Stomach (tissue), 9 donors: ENCODE measurements around the gene COL24A1. TPM values are rescaled to one million over a fixed set of nuclear protein-coding genes. Genes with fewer than 3 reads are reported as not detected.

ENCODE experiments used
- DNase-seq, 2 donors: peaks; one replicate each; pipeline versions ENCODE4 v3.0.0 to v3.0.0-alpha.2; 2013 to 2019
- H3K27ac ChIP-seq, 5 donors: fragments of 200-600 bp in 4 of 5; sonication (generic) in 4 of 5; one replicate each; pipeline ENCODE4 v1.5.1; 2013 to 2019; ENCODE audit warnings: mild to moderate bottlenecking in 1 of 5, moderate library complexity in 1 of 5
- H3K27me3 ChIP-seq, 3 donors: fragments of 200-600 bp; sonication (generic); one replicate each; pipeline ENCODE4 v1.5.1; 2017 to 2019; ENCODE audit warnings: mixed run types in 1 of 3
- H3K36me3 ChIP-seq, 4 donors: fragments of 200-600 bp; sonication (generic); 1 replicate in 3 of 4; 2 replicates in 1 of 4; pipeline ENCODE4 v1.5.1; 2016 to 2019
- H3K4me1 ChIP-seq, 4 donors: fragments of 200-600 bp; sonication (generic); one replicate each; pipeline ENCODE4 v1.5.1; 2016 to 2019
- H3K4me3 ChIP-seq, 4 donors: fragments of 200-600 bp; sonication (generic) in 3 of 4; one replicate each; pipeline ENCODE4 v1.5.1; 2016 to 2019; ENCODE audit warnings: mild to moderate bottlenecking in 1 of 4
- H3K9me3 ChIP-seq, 4 donors: fragments of 200-600 bp; sonication (generic); one replicate each; pipeline ENCODE4 v1.5.1; 2016 to 2019
- CTCF ChIP-seq, 7 experiments: fragments of 450-650 bp in 4 of 7; fragments of 200-600 bp in 3 of 7; sonication (generic) in 3 of 7; IDR thresholded peaks; one replicate each; pipeline ENCODE4 v1.5.1; 2016 to 2019; ENCODE audit warnings: antibody characterized with exemption in 7 of 7, control low read depth in 2 of 7, mild to moderate bottlenecking in 1 of 7
- EP300 ChIP-seq: sonication (generic); formaldehyde crosslinking; IDR thresholded peaks from one replicate; pipeline ENCODE4 v1.6.1; 2017; ENCODE audit warnings: antibody characterized with exemption
- POLR2A ChIP-seq, 4 donors: fragments of 450-650 bp; IDR thresholded peaks; one replicate each; pipeline ENCODE4 v1.6.1; 2016; ENCODE audit warnings: antibody characterized with exemption in 4 of 4, control low read depth in 2 of 4, mild to moderate bottlenecking in 1 of 4, moderate library complexity in 1 of 4
- POLR2AphosphoS5 ChIP-seq, 3 donors: sonication (generic); formaldehyde crosslinking; IDR thresholded peaks; one replicate each; pipeline ENCODE4 v1.6.1; 2016; ENCODE audit warnings: antibody characterized with exemption in 3 of 3
- WGBS, 5 donors: extraction: QIAGEN DNeasy Blood & Tissue Kit in 3 of 5; methylation state at CpG; one replicate each; pipeline versions ENCODE4 v1.1.5 to v1.1.7; 2013 to 2018; 5-methylcytosine and 5-hydroxymethylcytosine counted together
- intact Hi-C: fragments of 100-400 bp; cut with DNase I; formaldehyde crosslinking; loops from one replicate; pipeline ENCODE4 v1.15.1; 2023; ENCODE audit warnings: low total_unique reads
- polyA plus RNA-seq, 3 donors: library from polyadenylated mRNA; stranded (reverse); fragments of 200-250 nt; gene quantifications; one replicate each; pipeline ENCODE4 v1.2.3, GENCODE V29; 2013
- total RNA-seq, 5 donors: library from RNA; depleted of rRNA; stranded (reverse); fragments of >200 nt; gene quantifications; one replicate each; pipeline versions ENCODE4 v1.1.0 to v1.2.3, GENCODE V29; 2014 to 2016
- donor health status: healthy with polysubstance abuse.
- donor health status: Bipolar disorder and iron deficiency.
- donor health status: healthy.

The COL24A1 gene
- total and polyA plus RNA-seq, 8 donors: under 0.01 to 2.4 (median 0.34) TPM; not detected in 2

- intact Hi-C loops: no loop called here
- Histone ChIP-seq H3K4me3 (no peak overlapping the region), H3K4me1 (no peaks in the 10 kb centered on the region), H3K9me3 (no peaks in the 10 kb centered on the region), H3K27me3 (no peaks in the 10 kb centered on the region), H3K36me3 (no peaks in the 10 kb centered on the region), H3K27ac (no peak overlapping the region)
- WGBS, 5 donors: 68 to 79% (median 76%) methylated on average over 2 of the region's 2 CpGs
- DNase-seq: no peak
- no peak for TF ChIP-seq EP300
- TF ChIP-seq POLR2AphosphoS5 (IDR thresholded peaks at IDR 0.05): no peak
- TF ChIP-seq POLR2A (IDR thresholded peaks at IDR 0.05): no peak
- TF ChIP-seq CTCF (IDR thresholded peaks at IDR 0.05): no peak
These were observed 340.7 kb downstream of the COL24A1 start for GRCh38 chr1:85815906-85816305.

GRCh38 chr1:85806236-85806965 is 350.2 kb downstream of the COL24A1 start:
- no peak for TF ChIP-seq CTCF (IDR thresholded peaks at IDR 0.05)
- no peak for TF ChIP-seq POLR2A (IDR thresholded peaks at IDR 0.05)
- TF ChIP-seq POLR2AphosphoS5 (IDR thresholded peaks at IDR 0.05): no peak
- no peak for TF ChIP-seq EP300
- Histone ChIP-seq H3K4me1 (no peaks in the 10 kb centered on the region), H3K27me3 (no peaks in the 10 kb centered on the region), H3K27ac (no peak overlapping the region), H3K36me3 (no peaks in the 10 kb centered on the region), H3K9me3 (peaks cover 0 to 13% (median 8%) of the 10 kb centered on the region in 4 donors), H3K4me3 (no peak overlapping the region)
- DNase-seq: peak in 1 of 2 donors; percentile 33
- 10 to 44% (median 27%) methylated on average over 1 of the region's 1 CpG for WGBS, 5 donors
- intact Hi-C loops: no loop called here

- DNase-seq: no peak
- Histone ChIP-seq H3K27ac (no peak overlapping the region), H3K9me3 (no peaks in the 10 kb centered on the region), H3K4me3 (no peak overlapping the region), H3K36me3 (no peaks in the 10 kb centered on the region), H3K4me1 (no peaks in the 10 kb centered on the region), H3K27me3 (no peaks in the 10 kb centered on the region)
- TF ChIP-seq EP300 (no peak), POLR2A (IDR thresholded peaks at IDR 0.05) (no peak), POLR2AphosphoS5 (IDR thresholded peaks at IDR 0.05) (no peak), CTCF (IDR thresholded peaks at IDR 0.05) (no peak)
- 80 to 93% (median 86%) methylated on average over 1 of the region's 1 CpG for WGBS, 5 donors
- intact Hi-C loops: no loop called here
These were observed 355.1 kb downstream of the COL24A1 start for GRCh38 chr1:85801520-85801919.

- Histone ChIP-seq H3K36me3 (no peaks in the 10 kb centered on the region), H3K9me3 (no peaks in the 10 kb centered on the region), H3K27me3 (no peaks in the 10 kb centered on the region), H3K27ac (no peak overlapping the region), H3K4me3 (no peak overlapping the region), H3K4me1 (no peaks in the 10 kb centered on the region)
- intact Hi-C loops: no loop called here
- no peak for DNase-seq
- WGBS, 5 donors: 71 to 81% (median 79%) methylated on average over 2 of the region's 2 CpGs
- TF ChIP-seq POLR2AphosphoS5 (IDR thresholded peaks at IDR 0.05): no peak
- TF ChIP-seq CTCF (IDR thresholded peaks at IDR 0.05): no peak
- no peak for TF ChIP-seq POLR2A (IDR thresholded peaks at IDR 0.05)
- TF ChIP-seq EP300: no peak
These were observed 356.8 kb downstream of the COL24A1 start for GRCh38 chr1:85799737-85800136.
